Nephron progenitor cell (in vitro differentiated cells): ENCODE results near the gene FIS1.

Experiments used
- DNase-seq: peaks from one replicate; pipeline ENCODE4 v3.0.0; 2021
- H3K27ac Mint-ChIP-seq: 2 replicates; pipeline ENCODE4 v1.8.0; 2021; ENCODE audit warnings: mild to moderate bottlenecking, moderate library complexity, mixed read lengths
- H3K27me3 Mint-ChIP-seq: 2 replicates; pipeline ENCODE4 v1.8.0; 2021; ENCODE audit warnings: mild to moderate bottlenecking, low read depth, mixed read lengths; ENCODE audit not compliant: poor library complexity
- H3K36me3 Mint-ChIP-seq: 2 replicates; pipeline ENCODE4 v1.8.0; 2021; ENCODE audit warnings: low read depth, mixed read lengths
- H3K4me1 Mint-ChIP-seq: 2 replicates; pipeline ENCODE4 v1.8.0; 2021; ENCODE audit warnings: mixed read lengths
- H3K4me3 Mint-ChIP-seq: 2 replicates; pipeline ENCODE4 v1.8.0; 2021; ENCODE audit warnings: mild to moderate bottlenecking, moderate library complexity, mixed read lengths
- H3K9me3 Mint-ChIP-seq: 2 replicates; pipeline ENCODE4 v1.8.0; 2021; ENCODE audit warnings: mild to moderate bottlenecking, moderate library complexity, mixed read lengths
- CTCF ChIP-seq: fragments of 200-600 bp; sonication (generic); IDR thresholded peaks from 2 replicates; pipeline ENCODE4 v1.5.0; 2021; ENCODE audit warnings: antibody characterized with exemption

The FIS1 gene

GRCh38 chr7:101243646-101244374 lies 1.1 kb downstream of the FIS1 start:
- H3K9me3 Mint-ChIP-seq, result no peaks in the 10 kb centered on the region
- TF ChIP-seq CTCF, result no peak
- H3K4me1 Mint-ChIP-seq, result peaks cover 31% of the 10 kb centered on the region
- no peak for DNase-seq
- H3K27ac Mint-ChIP-seq, result no peak overlapping the region
- H3K4me3 Mint-ChIP-seq, result peak overlapping the region; percentile 97
- peaks cover 3% of the 10 kb centered on the region for H3K27me3 Mint-ChIP-seq
- peaks cover 17% of the 10 kb centered on the region for H3K36me3 Mint-ChIP-seq

- Mint-ChIP-seq H3K27ac (no peak overlapping the region), H3K4me3 (no peak overlapping the region), H3K36me3 (peaks cover 7% of the 10 kb centered on the region), H3K4me1 (peaks cover 39% of the 10 kb centered on the region), H3K27me3 (peaks cover 3% of the 10 kb centered on the region), H3K9me3 (no peaks in the 10 kb centered on the region)
- no peak for TF ChIP-seq CTCF
- DNase-seq, result no peak
Measured at GRCh38 chr7:101241443-101242349, 3.2 kb downstream of the FIS1 start.

GRCh38 chr7:101241015-101241363 lies 3.9 kb downstream of the FIS1 start:
- Mint-ChIP-seq H3K4me1 (peaks cover 39% of the 10 kb centered on the region), H3K36me3 (peaks cover 6% of the 10 kb centered on the region), H3K27ac (no peak overlapping the region), H3K4me3 (no peak overlapping the region), H3K27me3 (peaks cover 3% of the 10 kb centered on the region), H3K9me3 (no peaks in the 10 kb centered on the region)
- no peak for DNase-seq
- no peak for TF ChIP-seq CTCF

GRCh38 chr7:101240226-101241014 lies 4.5 kb downstream of the FIS1 start:
- no peaks in the 10 kb centered on the region for H3K9me3 Mint-ChIP-seq
- TF ChIP-seq CTCF, result no peak
- DNase-seq, result no peak
- H3K27ac Mint-ChIP-seq, result no peak overlapping the region
- no peak overlapping the region for H3K4me3 Mint-ChIP-seq
- H3K4me1 Mint-ChIP-seq, result peaks cover 33% of the 10 kb centered on the region
- peaks cover under 1% of the 10 kb centered on the region for H3K36me3 Mint-ChIP-seq
- no peaks in the 10 kb centered on the region for H3K27me3 Mint-ChIP-seq

GRCh38 chr7:101239951-101240220 lies 5.0 kb downstream of the FIS1 start:
- Mint-ChIP-seq H3K4me3 (no peak overlapping the region), H3K36me3 (no peaks in the 10 kb centered on the region), H3K4me1 (peaks cover 28% of the 10 kb centered on the region), H3K27me3 (no peaks in the 10 kb centered on the region), H3K27ac (no peak overlapping the region), H3K9me3 (no peaks in the 10 kb centered on the region)
- no peak for TF ChIP-seq CTCF
- no peak for DNase-seq
